Measurements from ENCODE around the gene CCDC97.

Gene CCDC97

DNA sequence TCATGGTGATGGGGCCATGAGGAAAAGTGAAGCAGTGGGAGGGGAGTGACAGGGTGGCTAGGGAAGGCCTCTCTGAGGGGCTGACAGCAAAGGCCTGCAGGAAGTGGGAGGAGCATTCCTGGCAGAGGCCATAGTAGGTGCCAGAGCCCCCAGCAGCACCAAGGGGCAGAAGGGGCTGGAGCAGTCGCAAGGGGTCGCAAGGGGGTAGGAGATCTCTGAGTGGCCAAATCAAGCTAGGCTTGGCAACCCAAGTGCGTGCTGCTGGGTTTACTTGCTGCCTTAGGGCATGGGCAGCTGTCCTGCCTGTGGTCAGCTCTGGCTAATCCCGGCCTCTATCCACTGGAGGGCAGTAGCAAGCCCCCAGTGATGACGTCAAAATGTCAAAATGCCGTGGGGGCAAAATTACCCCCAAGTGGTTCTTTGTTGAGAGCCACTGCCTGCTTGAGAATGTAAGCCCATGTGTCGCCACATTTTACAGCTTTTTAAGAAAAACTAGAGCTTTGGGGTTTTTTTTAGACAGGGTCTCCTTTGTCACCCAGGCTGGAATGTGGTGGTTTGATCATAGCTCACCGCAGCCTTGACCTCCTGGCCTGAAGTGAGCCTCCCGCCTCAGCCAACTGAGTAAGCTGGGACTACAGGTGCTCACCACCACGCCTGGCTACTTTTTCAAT, 11.8 kb downstream of the CCDC97 start:
- DNase-seq: no peak

DNA sequence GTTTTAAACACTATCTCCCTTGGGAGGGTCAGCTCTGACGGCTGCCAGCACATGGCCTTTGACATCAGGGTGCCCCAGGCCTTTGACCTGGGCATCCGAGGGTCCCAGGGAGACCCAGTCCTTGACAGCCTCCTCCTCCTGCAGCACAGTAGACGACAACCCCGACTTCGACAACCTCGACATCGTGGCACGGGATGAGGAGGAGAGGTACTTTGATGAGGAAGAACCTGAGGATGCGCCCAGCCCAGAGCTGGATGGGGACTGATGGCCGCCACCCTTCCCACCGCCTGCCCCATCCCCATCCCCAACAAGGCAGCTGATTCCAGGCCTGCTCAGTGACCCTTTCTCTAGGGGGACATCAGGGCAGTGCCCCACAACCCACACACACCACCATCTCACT, 12.5 kb downstream of the CCDC97 start:
- DNase-seq: no peak

DNA sequence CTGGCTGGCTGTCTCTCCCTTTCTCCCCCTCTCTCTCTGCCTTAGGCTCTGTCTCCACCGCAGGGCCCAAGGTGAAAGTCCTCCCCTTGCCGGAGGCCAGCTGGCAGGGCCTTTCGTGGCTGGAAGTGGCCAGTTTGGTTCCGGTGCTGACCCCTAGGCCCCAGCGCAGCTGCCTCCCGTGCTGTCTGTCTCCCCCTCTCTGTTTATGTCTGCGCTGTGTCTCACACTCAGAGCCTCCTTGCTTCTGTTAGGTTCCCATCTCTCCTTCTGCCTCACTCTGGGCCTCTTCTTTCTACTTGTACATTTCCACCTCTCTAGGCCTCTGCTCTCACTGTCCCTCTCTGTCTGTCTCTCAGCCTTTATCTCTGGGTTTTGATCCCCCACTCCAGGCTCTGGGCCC, 13.1 kb downstream of the CCDC97 start:
- peak; percentile 61 for DNase-seq

DNA sequence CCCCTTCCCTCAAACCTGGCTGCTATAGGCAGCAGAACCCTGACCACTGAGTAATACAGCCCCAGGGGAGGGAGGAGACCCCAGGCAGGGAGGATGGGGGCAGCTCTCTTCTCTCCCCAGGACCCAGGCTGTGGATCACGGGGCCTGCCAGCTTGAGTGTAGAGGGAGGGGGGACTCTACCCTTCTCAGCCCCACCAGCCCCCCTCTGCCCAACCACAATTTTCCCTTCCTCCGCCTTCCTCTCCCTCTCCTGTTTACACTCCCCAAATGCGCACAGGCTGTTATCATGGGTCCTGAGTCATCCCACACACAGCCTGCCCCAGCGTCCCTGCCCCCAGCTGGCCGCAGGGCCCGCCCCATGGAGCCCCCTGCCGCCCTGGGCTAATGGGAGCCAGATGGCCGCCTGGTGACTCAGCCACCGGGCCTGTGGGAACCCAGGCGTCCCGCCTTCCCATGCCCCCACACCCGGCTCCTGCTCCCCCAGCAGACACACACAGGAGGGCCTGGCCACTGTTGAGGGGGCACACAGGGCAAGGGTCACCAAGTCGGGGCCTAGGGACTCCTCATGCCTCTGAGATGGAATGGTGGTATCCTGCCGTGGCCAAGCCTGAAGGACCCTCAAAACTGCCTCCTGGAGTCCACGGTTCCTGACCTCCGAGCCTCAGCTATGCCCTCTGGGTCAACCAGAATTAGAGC, 13.6 kb downstream of the CCDC97 start:
- peak; percentile 84 for DNase-seq

DNA sequence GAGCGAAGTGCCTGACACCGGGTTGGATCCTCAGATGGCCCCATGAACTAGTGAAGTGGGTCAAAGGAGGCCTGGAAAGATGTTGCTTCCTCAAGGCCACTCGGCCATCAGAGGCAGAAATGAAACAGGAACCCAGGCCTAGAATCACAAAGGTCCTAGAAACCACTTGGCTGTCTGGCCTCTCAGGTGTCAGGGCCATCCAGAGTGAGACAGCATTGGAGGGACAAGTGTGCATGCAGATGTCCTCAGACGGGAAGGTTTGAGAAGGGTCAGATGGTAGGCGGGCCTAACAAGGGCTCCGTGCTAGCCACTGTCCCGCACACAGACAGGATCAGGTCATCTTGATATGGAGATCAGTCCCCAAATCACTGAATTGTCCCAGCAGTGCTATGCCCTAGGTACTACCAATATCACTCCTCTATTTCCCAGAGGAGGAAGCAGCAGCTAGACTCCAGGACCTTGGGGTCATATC, 14.3 kb downstream of the CCDC97 start:
- no peak for DNase-seq

DNA sequence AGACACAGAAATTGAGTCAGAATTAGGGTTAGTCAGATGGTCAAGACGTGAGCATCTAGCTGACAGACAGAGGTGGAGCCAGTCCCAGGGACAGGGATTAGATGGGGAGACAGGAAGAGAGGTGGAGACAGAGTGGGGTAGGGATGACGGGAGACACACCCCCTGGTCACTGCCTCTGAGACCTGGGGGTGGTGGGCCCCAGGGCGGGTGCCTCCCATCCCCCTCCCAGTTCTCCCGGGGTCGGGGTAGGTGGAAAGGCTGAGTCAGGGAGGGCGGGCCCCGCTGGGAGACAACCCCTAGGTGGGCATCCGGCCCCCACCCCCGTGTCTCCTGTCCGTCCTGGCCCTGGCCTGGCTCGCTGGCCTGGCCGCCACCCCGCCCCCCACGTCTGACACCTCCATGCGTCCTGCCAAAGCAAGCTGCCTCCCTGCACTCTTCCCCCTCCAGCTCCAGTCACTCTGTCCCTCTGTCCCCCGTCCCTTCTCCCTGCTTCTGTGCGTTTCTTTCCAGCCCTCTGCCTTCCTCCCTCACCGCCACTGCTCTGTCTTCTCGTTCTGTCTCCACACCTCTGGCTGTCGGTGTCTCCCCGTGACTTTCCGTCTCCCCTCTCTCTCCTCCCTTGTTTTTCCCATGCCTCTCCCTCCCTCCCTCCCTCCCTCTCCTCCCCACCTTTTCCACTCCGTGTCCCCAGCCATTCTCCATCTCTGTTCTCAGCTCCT, 15.1 kb downstream of the CCDC97 start:
- DNase-seq: peak; percentile 36

DNA sequence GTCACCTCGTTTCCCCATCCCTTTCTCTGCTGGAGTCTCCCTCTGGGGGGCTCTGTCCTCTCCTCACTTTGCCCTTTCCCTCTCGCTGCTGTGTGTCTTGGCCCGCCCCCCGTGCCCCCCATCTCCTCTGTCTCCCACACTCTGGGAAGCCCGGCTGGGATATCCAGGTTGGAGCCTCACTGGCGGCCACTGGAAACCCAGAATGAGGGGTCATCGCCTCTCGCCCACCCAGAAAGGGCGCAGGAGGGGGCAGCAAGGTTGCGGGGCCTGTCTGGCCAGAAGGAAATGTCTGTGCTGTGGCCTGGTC, 15.6 kb downstream of the CCDC97 start:
- no peak for DNase-seq

DNA sequence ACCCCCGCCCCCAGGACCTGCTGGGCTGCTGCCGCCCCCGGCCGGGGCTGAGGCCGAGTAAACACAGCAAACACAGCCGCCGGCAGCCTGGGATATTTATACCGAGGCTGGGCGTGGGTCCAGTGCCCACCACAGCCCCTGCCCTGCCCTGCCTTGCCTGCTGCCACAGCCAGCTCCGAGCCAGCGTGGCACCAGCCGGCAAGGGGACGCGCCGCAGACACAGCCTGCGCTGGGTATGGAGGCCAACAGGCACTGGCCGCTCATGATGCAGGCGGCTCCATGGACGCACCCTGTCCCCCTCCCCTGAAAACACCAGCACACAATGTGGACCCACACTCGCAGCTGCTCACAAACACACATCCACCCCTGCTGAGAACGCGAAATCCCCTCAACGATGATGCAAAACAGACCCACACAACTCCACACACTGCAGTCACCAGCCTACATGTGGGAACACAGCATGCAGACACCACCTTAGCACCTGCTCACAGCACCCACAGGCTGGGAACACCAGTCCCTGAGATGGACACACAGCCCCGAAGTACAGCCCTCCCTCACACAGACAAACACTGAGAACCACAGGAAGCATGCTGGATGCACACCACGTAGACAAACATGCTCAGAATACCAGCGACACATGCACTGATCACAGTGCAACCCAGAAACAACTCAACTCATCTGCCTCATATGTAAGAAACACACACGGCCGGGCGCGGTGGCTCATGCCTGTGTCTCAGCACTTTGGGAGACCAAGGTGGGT, 16.2 kb downstream of the CCDC97 start:
- DNase-seq: no peak

DNA sequence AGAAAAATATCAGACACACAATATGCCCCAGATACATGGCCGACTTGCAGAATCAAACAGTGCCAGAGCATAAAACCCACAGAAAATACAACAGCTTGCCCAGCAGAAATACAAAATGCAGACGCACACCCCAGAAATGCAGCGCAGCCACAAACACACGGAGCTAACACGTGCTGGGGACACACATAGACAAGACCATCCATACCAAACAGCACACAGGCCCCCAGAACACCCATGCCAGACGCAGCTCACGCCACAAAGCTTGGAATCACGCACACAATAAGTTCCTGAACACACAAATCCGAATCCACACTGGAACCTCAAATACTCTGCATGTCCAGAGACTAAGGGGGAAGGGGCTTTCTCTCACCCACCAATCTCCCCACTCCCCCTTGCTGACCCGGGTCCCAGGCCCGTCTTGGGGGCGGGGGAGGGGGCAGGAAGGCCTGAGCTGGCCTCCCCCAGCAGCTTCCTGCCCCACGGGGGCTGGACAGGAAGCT, 17.2 kb downstream of the CCDC97 start:
- no peak for DNase-seq

DNA sequence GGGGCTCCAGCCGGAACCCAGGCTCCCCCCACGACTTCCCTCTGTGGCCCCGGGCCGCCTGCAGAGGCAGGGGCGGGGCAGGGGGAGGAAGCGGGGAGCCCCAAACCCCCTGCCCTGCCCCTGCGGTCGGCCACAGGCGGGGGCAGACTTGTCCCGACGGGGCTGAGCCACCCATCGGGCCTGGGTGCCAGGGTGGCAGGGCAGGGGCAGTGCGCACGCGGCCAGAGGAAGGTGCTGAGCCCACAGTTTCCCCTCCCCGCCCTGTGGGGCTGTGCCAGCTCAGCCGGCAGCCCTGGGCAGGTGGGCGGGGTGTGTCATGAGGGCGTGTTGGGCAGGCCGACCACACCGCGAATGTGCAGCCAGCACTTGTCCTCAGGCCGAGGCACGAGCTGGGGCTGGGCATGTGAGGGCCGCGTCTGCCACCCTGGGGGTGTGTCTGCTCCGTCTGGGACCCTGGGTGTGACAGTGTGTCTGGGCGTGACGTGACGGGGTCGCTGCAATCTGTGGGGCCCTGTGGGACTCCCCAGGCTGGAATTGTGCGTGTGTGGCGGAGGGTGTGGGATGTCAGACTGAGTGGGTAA, 17.7 kb downstream of the CCDC97 start:
- DNase-seq: no peak

DNA sequence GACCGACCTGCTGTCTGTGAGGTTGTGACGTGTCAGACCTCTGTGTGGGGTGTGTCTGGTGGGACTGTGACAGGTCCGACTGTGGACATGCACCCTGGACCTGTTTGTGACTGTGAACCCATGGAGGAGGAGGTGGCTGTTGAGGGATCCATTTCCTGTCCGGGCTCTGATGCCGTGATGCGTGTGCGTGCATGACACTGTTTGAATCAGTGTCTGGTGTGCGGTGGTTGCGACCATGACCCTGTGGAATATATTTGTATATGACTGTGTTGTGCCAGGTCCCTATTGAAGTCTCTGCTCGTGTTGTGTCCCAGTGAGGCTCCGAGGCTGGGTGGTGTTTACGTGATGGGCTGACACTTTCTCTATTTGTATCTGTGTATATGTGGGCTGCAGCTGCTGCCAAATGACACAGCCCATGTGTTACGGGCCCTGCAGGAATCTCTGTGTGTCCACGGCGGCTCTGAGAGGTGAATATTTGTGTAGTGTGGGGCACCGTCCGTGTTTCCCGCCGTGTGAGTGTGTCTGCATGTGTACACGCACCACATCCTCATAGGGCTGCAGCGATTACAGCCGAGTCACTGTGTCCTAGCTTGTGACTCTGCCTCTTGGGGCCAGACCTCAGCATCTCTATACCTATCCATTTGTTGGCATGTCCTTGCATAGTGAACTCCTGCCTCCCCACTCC, 18.3 kb downstream of the CCDC97 start:
- DNase-seq: no peak

DNA sequence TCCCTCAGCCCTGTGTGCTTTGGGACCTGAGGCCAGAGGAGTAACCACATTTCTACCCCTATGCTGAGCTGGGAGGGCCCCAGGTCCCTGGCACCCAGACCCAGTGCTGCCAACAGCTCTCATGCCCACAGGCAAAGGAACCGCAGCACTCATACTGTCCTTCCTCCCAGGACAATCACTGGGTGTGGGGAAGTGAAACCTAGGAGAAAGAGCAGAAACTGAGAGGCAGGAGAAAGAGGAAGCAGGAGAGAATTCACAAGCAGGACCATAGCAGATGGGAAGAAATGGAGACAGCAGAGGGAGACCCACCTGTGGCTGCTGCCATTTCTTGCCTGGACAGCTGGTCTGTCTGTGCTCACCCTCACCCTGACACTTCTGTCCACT, 18.9 kb downstream of the CCDC97 start:
- DNase-seq: no peak

DNA sequence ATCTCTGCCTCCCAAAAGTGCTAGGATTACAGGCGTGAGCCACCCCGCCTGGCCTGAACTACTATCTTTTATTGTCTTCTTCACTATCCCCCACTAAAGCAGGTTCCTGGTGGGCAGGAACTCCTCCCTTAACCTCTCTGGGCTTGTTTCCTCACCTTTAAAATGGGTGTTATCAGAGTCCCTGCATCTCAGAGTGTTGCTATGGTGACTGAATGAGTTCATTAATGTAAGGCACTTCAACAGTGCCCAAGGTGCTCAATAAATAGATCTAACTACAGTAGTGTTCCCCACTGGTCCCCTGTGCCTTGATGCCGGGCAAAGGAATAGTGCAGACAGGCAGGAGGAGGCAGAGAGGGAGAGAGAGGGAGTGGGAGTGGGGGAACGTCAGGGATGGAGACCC, 20.5 kb downstream of the CCDC97 start:
- DNase-seq: no peak

DNA sequence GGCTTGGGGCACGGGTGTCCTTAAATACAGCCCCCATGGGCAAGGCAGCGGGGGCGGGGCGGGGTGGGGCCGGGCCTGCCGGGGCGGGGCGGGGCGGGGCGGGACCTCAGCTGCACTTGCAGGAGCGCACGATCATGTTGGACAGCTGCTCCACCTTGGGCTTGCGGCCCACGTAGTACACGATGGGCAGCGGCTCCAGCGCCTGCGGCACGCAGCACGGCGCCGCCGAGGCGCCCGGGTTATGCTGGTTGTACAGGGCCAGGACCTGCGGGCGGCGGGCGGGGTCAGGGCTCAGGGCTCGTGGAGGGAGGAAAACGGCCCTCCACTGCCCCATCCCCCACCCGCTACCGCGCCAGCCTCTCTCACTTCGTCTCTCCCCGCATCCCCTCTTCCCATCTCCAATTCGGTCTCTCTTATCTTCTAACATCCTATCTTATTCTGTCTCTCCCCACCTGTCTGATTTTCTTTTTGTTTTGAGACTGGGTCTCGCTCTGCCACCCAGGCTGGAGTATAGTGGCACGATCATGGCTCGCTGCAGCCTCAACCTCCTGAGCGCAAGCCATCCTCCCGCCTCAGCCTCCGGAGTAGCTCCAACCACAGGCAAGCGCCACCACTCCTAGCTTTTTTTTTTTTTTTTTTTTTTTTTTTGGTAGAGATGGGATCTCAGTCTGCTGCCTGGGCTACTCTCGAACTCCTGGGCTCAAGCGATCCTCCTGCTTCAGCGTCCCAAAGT, 21.1 kb downstream of the CCDC97 start:
- no peak for DNase-seq

DNA sequence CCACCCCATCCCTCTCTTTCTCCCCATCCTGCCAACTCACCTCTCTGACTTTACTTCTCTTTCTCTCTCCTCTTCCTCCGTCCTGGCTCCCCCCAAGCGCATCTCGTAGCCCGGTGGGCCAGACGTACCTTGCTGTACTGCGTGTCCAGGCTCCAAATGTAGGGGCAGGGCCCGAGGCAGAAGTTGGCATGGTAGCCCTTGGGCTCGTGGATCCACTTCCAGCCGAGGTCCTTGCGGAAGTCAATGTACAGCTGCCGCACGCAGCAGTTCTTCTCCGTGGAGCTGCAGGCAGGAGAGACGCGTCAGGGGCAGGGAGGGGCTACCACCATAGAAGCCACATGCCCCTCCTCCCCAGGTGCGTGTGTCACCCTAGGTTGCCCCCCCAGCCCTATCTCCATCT, 22.0 kb downstream of the CCDC97 start:
- no peak for DNase-seq

DNA sequence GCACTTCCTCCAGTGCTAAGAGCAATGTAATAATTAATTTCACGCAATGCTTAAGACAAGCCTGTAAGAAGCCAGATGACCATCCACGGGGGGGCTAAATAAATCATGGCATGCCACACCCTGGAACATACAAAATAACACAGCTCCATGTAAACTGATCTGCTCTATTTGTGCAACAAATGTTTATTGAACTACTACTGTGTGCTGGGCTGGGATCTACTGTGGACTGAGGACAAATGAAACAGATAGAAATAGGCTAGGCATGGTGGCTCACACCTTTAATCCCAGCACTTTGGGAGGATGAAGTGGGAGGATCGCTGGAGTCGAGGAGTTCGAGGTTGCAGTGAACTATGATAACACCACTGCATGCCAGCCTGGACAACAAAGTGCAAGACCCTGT, 22.5 kb downstream of the CCDC97 start:
- no peak for DNase-seq

DNA sequence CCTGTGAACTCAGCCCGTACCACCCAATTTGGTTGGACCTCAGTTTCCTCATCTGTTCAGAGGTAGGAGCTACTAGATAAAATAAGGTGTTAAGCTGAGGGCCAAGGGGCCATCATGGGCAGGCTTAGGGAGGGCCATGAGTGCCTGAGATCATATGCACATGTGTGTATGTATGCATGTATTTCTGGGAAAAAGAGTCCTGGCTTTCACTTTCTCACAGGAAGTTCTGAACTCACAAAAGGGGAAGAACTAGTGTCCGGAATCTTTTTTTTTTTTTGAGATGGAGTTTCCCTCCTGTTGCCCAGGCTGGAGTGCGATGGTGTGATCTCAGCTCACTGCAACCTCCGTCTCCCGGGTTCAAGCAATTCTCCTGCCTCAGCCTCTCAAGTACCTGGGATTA, 24.8 kb downstream of the CCDC97 start:
- no peak for DNase-seq

DNA sequence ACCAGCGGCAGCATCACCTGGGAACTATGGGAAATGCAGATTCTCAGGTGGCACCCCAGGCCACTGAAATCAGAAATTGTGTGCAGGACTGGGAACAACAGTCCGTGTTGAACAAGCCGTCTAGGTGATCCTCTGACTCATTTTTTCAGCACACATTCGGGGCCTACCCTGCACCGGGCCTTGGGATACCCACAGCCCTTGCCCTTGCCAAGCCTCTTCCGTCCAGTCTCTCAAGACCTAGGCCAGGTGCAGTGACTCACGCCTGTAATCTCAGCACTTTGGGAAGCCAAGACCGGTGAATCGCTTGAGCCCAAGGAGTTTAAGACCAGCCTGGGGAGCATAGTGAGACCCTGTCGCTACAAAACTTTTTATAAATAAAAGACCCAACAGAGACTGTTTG, 25.5 kb downstream of the CCDC97 start:
- DNase-seq: no peak

DNA sequence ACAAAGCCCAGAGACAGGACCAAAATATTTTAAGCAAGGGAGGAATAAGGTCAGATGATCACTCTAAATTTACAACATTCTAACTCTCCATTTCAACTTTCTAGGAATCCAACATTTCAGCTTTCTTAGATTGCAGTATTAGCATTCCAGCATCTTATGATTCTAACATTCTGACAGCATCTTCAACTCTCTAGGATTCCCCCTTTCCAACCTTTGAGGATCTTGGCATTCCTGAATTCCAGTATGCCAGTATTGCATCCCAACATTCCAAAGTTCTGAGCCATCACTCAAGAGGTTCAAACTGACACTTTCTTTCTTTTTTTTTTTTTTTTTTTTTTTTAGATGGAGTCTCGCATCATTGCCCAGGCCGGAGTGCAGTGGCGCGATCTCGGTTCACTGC, 30.0 kb downstream of the CCDC97 start:
- no peak for DNase-seq

DNA sequence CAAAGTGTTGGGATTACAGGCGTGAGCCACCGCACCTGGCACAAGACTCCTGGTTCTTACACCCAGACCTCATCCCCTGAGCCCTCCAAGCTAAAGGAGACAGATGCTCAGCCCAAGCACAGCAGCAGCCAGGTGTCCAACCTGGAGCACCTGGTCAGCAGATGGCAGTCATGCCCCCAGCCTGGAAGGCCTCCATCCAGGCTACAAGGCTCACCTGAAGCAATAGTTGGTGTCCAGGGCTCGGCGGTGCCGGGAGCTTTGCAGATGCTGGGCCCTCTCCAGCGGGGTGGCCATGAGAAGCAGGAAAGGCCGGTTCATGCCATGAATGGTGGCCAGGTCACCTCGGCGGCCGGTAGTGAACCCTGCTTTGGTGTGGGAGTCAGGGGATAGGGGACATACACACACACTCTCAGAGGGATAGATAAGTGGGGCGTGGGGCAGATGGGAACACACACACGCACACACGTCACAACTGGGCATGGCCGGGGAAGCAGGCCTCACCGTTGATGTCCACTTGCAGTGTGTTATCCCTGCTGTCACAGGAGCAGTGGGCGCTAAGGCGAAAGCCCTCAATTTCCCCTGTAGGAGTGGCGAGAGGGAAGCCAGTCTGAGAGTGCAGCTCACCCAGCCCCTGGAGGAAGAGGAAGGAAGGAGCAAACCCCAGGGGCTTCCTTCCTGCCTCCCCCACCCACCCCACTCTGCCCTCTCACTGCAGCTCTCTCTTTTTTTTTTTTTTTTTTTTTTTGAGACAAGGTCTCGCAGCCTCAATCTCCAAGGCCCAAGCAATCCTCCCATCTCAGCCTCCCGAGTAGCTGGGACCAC, 31.9 kb downstream of the CCDC97 start:
- no peak for DNase-seq

DNA sequence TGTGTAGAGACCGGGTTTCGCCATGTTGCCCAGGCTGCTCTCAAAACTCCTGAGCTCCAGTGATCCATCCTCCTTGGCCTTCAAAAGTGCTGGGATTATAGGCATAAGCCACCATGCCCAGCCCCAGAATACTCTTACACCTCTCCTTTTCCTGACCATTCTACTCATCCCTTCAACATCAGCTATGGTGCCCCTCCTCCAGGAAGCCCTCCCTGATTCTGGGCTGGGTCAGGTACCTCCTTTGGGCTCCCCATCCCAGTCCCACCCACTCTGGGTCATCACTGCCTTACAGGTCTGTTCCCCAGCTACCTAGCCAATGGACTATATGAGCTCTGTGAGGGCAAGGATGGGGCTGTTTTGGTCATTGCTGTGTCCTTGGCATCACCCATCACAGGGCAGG, 34.2 kb downstream of the CCDC97 start:
- no peak for DNase-seq
